Measurements from ENCODE around the gene MGRN1.

Gene MGRN1

DNA sequence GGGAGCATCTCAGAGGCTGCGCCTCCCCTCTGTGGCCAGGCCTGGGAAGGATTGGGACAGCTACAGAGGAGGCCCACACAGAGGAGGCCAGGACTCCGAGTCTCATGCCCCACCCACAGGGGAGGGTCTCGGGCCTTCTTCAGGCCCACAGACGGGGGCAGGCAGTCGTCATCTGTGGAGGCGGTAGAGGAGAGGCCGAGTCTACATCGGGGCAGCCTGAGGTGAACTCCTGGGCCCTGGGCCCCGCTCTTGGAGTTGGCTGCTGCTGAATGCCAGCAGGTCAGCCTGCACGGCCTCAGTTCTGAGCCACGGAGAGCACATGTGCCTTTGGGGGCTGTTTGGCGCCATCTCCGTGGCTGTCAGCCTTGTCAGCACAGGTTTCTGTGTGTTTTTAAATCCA is 60.7 kb downstream of the MGRN1 start:
- Histone ChIP-seq H3K36me3 (peaks cover 26% of the 10 kb centered on the region), H3K27ac (no peak overlapping the region), H3K9me3 (ENCODE audit: severe bottlenecking) (no peaks in the 10 kb centered on the region), H3K27me3 (ENCODE audit: insufficient read depth, low read depth, severe bottlenecking) (no peaks in the 10 kb centered on the region), H3K4me3 (ENCODE audit: low read depth, low read length) (no peak overlapping the region)
- TF ChIP-seq, protein P1, sequence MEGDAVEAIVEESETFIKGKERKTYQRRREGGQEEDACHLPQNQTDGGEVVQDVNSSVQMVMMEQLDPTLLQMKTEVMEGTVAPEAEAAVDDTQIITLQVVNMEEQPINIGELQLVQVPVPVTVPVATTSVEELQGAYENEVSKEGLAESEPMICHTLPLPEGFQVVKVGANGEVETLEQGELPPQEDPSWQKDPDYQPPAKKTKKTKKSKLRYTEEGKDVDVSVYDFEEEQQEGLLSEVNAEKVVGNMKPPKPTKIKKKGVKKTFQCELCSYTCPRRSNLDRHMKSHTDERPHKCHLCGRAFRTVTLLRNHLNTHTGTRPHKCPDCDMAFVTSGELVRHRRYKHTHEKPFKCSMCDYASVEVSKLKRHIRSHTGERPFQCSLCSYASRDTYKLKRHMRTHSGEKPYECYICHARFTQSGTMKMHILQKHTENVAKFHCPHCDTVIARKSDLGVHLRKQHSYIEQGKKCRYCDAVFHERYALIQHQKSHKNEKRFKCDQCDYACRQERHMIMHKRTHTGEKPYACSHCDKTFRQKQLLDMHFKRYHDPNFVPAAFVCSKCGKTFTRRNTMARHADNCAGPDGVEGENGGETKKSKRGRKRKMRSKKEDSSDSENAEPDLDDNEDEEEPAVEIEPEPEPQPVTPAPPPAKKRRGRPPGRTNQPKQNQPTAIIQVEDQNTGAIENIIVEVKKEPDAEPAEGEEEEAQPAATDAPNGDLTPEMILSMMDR (IDR thresholded peaks at IDR 0.05; ENCODE audit: low read depth, low read length) = no peak
- DNase-seq = no peak

GRCh38 chr16:4685776-4686496 is 61.3 kb downstream of the MGRN1 start:
- no peak for DNase-seq
- no peaks in the 10 kb centered on the region for H3K9me3 ChIP-seq (ENCODE audit: severe bottlenecking)
- H3K36me3 ChIP-seq = peaks cover 26% of the 10 kb centered on the region
- TF ChIP-seq, protein P1 (IDR thresholded peaks at IDR 0.05; ENCODE audit: low read depth, low read length) = no peak
- no peak overlapping the region for H3K27ac ChIP-seq
- H3K4me3 ChIP-seq (ENCODE audit: low read depth, low read length) = no peak overlapping the region
- H3K27me3 ChIP-seq (ENCODE audit: insufficient read depth, low read depth, severe bottlenecking) = no peaks in the 10 kb centered on the region

- H3K27me3 ChIP-seq (ENCODE audit: insufficient read depth, low read depth, severe bottlenecking) = no peaks in the 10 kb centered on the region
- no peak for DNase-seq
- TF ChIP-seq, protein P1 (IDR thresholded peaks at IDR 0.05; ENCODE audit: low read depth, low read length) = no peak
- H3K36me3 ChIP-seq = peaks cover 26% of the 10 kb centered on the region
- no peaks in the 10 kb centered on the region for H3K9me3 ChIP-seq (ENCODE audit: severe bottlenecking)
- no peak overlapping the region for H3K4me3 ChIP-seq (ENCODE audit: low read depth, low read length)
- no peak overlapping the region for H3K27ac ChIP-seq
Observed at GRCh38 chr16:4686497-4687210, 62.0 kb downstream of the MGRN1 start.

- TF ChIP-seq, protein P1 (IDR thresholded peaks at IDR 0.05; ENCODE audit: low read depth, low read length) = no peak
Observed at GRCh38 chr16:4687416-4687815, 62.8 kb downstream of the MGRN1 start.

GRCh38 chr16:4687946-4688673 is 63.5 kb downstream of the MGRN1 start:
- no peaks in the 10 kb centered on the region for H3K27me3 ChIP-seq (ENCODE audit: insufficient read depth, low read depth, severe bottlenecking)
- H3K9me3 ChIP-seq (ENCODE audit: severe bottlenecking) = no peaks in the 10 kb centered on the region
- TF ChIP-seq, protein P1 (IDR thresholded peaks at IDR 0.05; ENCODE audit: low read depth, low read length) = no peak
- no peak for DNase-seq
- peaks cover 26% of the 10 kb centered on the region for H3K36me3 ChIP-seq
- H3K4me3 ChIP-seq (ENCODE audit: low read depth, low read length) = no peak overlapping the region
- no peak overlapping the region for H3K27ac ChIP-seq

More at GRCh38 chr16:4687416-4687815, 62.8 kb downstream of the MGRN1 start:
- Histone ChIP-seq H3K4me3 (ENCODE audit: low read depth, low read length) (no peak overlapping the region), H3K27me3 (ENCODE audit: insufficient read depth, low read depth, severe bottlenecking) (no peaks in the 10 kb centered on the region), H3K27ac (no peak overlapping the region), H3K36me3 (peaks cover 26% of the 10 kb centered on the region), H3K9me3 (ENCODE audit: severe bottlenecking) (no peaks in the 10 kb centered on the region)
- no peak for DNase-seq

Measured in WERI-Rb-1 (cell line).